OCI-LY3 (cell line): Measurements from ENCODE around the gene NDST1.

ENCODE experiments used
- H2AFZ ChIP-seq: fragments of 200-600, 300-600 bp; shearing (Covaris generic); 2 replicates; pipeline ENCODE4 v1.6.0; 2014; ENCODE audit warnings: antibody characterized with exemption, low read depth, low read length
- H3K27ac ChIP-seq: fragments of 200-600, 300-600 bp; sonication (generic); 2 replicates; pipeline ENCODE4 v1.5.1; 2014; ENCODE audit warnings: mild to moderate bottlenecking, low read length, moderate library complexity, mixed read lengths
- H3K27me3 ChIP-seq: fragments of 200-600, 300-600 bp; sonication (generic); 2 replicates; pipeline ENCODE4 v1.6.1; 2014; ENCODE audit warnings: low read depth, low read length, mixed read lengths
- H3K36me3 ChIP-seq: fragments of 200-600, 300-600 bp; sonication (generic); replicated peaks from 2 replicates; pipeline ENCODE3; 2014; ENCODE audit warnings: low read depth, low read length, mixed read lengths
- H3K4me1 ChIP-seq: fragments of 300-600, 200-600 bp; sonication (generic); 2 replicates; pipeline ENCODE4 v1.6.1; 2014; ENCODE audit warnings: low read length, mixed read lengths
- H3K4me2 ChIP-seq: fragments of 200-600, 300-600 bp; sonication (generic); 2 replicates; pipeline ENCODE4 v1.6.1; 2014; ENCODE audit warnings: low read length, mixed read lengths
- H3K4me3 ChIP-seq: fragments of 300-600, 200-600 bp; sonication (generic); 2 replicates; pipeline ENCODE4 v1.5.1; 2014; ENCODE audit warnings: antibody characterized with exemption, mild to moderate bottlenecking, low read length, moderate library complexity
- H3K79me2 ChIP-seq: fragments of 300-600, 200-600 bp; shearing (Covaris generic); 2 replicates; pipeline ENCODE4 v1.6.1; 2014; ENCODE audit warnings: mild to moderate bottlenecking, low read length, mixed read lengths
- H3K9ac ChIP-seq: fragments of 300-600, 200-600 bp; shearing (Covaris generic); 2 replicates; pipeline ENCODE4 v1.6.0; 2014; ENCODE audit warnings: mild to moderate bottlenecking, low read length, moderate library complexity
- H3K9me3 ChIP-seq: fragments of 200-600, 300-600 bp; shearing (Covaris generic); 2 replicates; pipeline ENCODE4 v1.6.1; 2014; ENCODE audit warnings: low read length, mixed read lengths; ENCODE audit not compliant: insufficient read depth
- H4K20me1 ChIP-seq: fragments of 200-600, 300-600 bp; sonication (generic); 2 replicates; pipeline ENCODE4 v1.6.1; 2016; ENCODE audit warnings: low read length, mixed read lengths; ENCODE audit not compliant: insufficient read depth
- EZH2phosphoT487 ChIP-seq: fragments of 200-600 bp; shearing (Covaris generic); IDR thresholded peaks from 2 replicates; pipeline ENCODE4 v1.6.1; 2018; ENCODE audit warnings: antibody characterized with exemption, mixed run types, low read depth
- TF ChIP-seq, protein P1 (sequence below): fragments of 200-600, 300-600 bp; sonication (generic); IDR thresholded peaks from 2 replicates; pipeline ENCODE4 v1.5.1; 2014; ENCODE audit warnings: antibody characterized with exemption, low read length, low read depth

The NDST1 gene

DNA sequence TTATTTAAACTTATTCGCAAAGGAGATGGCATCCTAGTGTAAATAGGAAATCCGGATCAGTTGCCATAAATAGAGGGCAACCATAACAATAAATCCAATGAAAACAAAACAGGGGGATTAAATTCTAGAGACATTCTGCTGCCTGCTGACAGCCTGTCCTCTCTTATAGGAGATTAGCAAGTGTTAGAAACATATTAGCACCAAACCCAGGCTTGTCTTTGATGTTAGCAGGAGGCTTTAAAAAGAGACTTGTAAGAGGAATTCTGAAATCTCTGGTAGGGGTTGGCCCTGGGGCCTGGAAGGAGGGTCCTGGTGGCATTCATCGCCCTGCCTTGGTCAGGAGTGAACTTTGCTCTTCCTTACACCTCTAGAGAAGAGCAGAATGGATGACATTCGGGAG is 21.6 kb downstream of the NDST1 start:
- no peak overlapping the region for H2AFZ ChIP-seq
- no peaks in the 10 kb centered on the region for H3K36me3 ChIP-seq
- H3K27me3 ChIP-seq = no peaks in the 10 kb centered on the region
- TF ChIP-seq, protein P1, sequence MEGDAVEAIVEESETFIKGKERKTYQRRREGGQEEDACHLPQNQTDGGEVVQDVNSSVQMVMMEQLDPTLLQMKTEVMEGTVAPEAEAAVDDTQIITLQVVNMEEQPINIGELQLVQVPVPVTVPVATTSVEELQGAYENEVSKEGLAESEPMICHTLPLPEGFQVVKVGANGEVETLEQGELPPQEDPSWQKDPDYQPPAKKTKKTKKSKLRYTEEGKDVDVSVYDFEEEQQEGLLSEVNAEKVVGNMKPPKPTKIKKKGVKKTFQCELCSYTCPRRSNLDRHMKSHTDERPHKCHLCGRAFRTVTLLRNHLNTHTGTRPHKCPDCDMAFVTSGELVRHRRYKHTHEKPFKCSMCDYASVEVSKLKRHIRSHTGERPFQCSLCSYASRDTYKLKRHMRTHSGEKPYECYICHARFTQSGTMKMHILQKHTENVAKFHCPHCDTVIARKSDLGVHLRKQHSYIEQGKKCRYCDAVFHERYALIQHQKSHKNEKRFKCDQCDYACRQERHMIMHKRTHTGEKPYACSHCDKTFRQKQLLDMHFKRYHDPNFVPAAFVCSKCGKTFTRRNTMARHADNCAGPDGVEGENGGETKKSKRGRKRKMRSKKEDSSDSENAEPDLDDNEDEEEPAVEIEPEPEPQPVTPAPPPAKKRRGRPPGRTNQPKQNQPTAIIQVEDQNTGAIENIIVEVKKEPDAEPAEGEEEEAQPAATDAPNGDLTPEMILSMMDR = no peak
- TF ChIP-seq EZH2phosphoT487 = no peak
- no peak overlapping the region for H3K4me2 ChIP-seq
- H3K27ac ChIP-seq = no peak overlapping the region
- no peaks in the 10 kb centered on the region for H3K9me3 ChIP-seq
- H3K9ac ChIP-seq = no peak overlapping the region
- no peaks in the 10 kb centered on the region for H3K4me1 ChIP-seq
- no peak overlapping the region for H3K4me3 ChIP-seq
- H3K79me2 ChIP-seq = no peaks in the 10 kb centered on the region
- H4K20me1 ChIP-seq = no peaks in the 10 kb centered on the region

DNA sequence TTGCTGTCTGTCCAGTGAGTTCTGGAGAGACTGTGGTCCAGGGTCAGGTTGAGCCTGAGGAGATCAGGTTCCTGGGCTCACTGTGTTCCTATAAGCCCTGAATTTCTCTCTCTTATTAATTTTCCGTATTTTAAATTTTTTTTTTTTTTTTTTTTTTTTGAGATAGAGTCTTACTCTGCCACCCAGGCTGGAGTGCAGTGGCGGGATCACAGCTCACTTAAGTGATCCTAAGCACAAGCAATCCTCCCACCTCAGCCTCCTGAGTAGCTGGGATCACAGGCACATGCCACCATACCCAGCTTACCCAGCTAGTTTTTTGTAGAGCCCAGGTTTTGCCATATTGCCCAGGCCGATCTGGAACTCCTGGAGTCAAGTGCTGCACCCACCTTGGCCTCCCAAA is 22.5 kb downstream of the NDST1 start:
- Histone ChIP-seq H3K4me1 (no peaks in the 10 kb centered on the region), H3K4me2 (no peak overlapping the region), H3K36me3 (no peaks in the 10 kb centered on the region), H3K9ac (no peak overlapping the region), H3K79me2 (no peaks in the 10 kb centered on the region), H4K20me1 (no peaks in the 10 kb centered on the region), H2AFZ (no peak overlapping the region), H3K27ac (no peak overlapping the region), H3K4me3 (no peak overlapping the region), H3K27me3 (no peaks in the 10 kb centered on the region), H3K9me3 (no peaks in the 10 kb centered on the region)
- TF ChIP-seq EZH2phosphoT487 = no peak
- TF ChIP-seq, protein P1 = no peak

DNA sequence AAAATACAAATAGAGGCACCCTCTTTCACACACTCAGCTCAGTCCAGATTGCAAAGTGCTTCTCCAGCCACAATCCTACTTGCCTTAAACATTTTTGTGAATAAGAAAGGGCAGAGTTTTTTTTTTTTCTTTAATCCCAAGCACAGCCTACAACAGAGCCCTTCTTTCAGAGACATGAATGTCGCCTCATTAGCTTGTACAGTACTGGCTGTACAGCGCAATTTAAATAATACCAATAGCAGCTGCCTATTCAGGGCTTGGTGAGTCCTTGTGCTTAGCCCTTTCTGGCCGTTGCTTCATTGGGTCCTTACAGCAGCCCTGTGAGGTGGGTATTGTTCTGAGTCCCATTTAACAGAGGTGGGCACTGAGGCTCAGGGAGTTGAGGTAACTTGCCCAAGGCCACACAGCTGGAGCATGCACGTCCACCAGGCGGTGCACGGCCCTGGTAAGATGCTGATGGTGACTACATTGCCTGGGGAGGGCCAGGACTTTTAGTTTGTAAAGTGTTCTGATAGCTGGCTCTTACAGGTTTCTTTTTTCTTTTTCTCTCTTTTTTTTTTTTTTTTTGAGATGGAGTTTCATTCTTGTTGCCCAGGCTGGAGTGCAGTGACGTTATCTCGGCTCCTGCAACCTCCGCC is 23.1 kb downstream of the NDST1 start:
- no peaks in the 10 kb centered on the region for H4K20me1 ChIP-seq
- no peak overlapping the region for H2AFZ ChIP-seq
- no peak overlapping the region for H3K4me3 ChIP-seq
- no peaks in the 10 kb centered on the region for H3K27me3 ChIP-seq
- no peaks in the 10 kb centered on the region for H3K79me2 ChIP-seq
- no peak overlapping the region for H3K27ac ChIP-seq
- H3K9ac ChIP-seq = no peak overlapping the region
- H3K9me3 ChIP-seq = no peaks in the 10 kb centered on the region
- TF ChIP-seq, protein P1 = no peak
- TF ChIP-seq EZH2phosphoT487 = no peak
- H3K4me1 ChIP-seq = no peaks in the 10 kb centered on the region
- no peak overlapping the region for H3K4me2 ChIP-seq
- no peaks in the 10 kb centered on the region for H3K36me3 ChIP-seq

DNA sequence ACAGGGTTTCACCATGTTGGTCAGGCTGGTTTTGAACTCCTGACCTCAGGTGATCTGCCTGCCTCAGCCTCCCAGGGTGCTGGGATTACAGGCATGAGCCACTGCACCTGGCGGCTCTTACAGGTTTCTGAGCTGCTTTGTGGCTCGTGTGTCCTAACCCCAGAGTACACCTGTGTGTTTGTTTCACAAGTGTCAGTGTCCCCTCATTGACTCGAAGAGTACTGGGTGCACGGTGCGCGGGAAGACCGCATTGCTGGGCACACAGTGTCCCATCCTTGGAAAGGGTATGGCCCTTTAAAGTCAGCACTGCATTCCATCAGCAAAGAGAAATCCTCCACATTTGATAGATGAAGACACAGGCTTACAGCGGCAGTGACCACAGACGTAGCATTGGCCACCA is 23.8 kb downstream of the NDST1 start:
- H3K4me3 ChIP-seq = no peak overlapping the region
- no peaks in the 10 kb centered on the region for H3K27me3 ChIP-seq
- TF ChIP-seq EZH2phosphoT487 = no peak
- TF ChIP-seq, protein P1 = no peak
- H3K27ac ChIP-seq = no peak overlapping the region
- H3K36me3 ChIP-seq = no peaks in the 10 kb centered on the region
- no peaks in the 10 kb centered on the region for H3K9me3 ChIP-seq
- no peaks in the 10 kb centered on the region for H4K20me1 ChIP-seq
- no peaks in the 10 kb centered on the region for H3K79me2 ChIP-seq
- H2AFZ ChIP-seq = no peak overlapping the region
- no peaks in the 10 kb centered on the region for H3K4me1 ChIP-seq
- H3K9ac ChIP-seq = no peak overlapping the region
- no peak overlapping the region for H3K4me2 ChIP-seq
